Psoas muscle (tissue), 8 donors: ENCODE measurements around the gene C4BPA. TPM values are rescaled to one million over a fixed set of nuclear protein-coding genes. Genes with fewer than 3 reads are reported as not detected.

Experiments
- ATAC-seq, 4 donors: fragments of 200-7000 bp; cut with Tn5 transposase; one replicate each; pipeline ENCODE4 v1.9.1; 2020; ENCODE audit warnings: moderate library complexity in 3 of 4, mild to moderate bottlenecking in 2 of 4
- DNase-seq, 2 donors: peaks; one replicate each; pipeline ENCODE4 v3.0.0-alpha.2; 2020
- H3K27ac ChIP-seq: fragments of 200-600 bp; one replicate; pipeline ENCODE4 v1.8.0; 2022
- H3K27me3 ChIP-seq, 3 donors: fragments of 200-600 bp in 1 of 3; one replicate each; pipeline versions ENCODE4 v1.6.1 to v1.8.0; 2013 to 2022; ENCODE audit warnings: low read length in 2 of 3, mild to moderate bottlenecking in 2 of 3, moderate library complexity in 1 of 3; ENCODE audit not compliant: insufficient read depth in 3 of 3
- H3K36me3 ChIP-seq, 2 donors: fragments of 200-600 bp in 1 of 2; one replicate each; pipeline versions ENCODE4 v1.6.1 to v1.8.0; 2013 to 2022; ENCODE audit warnings: low read depth in 1 of 2, mild to moderate bottlenecking in 1 of 2, moderate library complexity in 1 of 2; ENCODE audit not compliant: insufficient read depth in 1 of 2
- H3K4me1 ChIP-seq: fragments of 200-600 bp; one replicate; pipeline ENCODE4 v1.8.0; 2022
- H3K4me3 ChIP-seq: fragments of 200-600 bp; one replicate; pipeline ENCODE4 v1.8.0; 2022; ENCODE audit warnings: mild to moderate bottlenecking
- H3K9me3 ChIP-seq: fragments of 200-600 bp; one replicate; pipeline ENCODE4 v1.8.0; 2022
- CTCF ChIP-seq: fragments of 200-600 bp; IDR thresholded peaks from one replicate; pipeline ENCODE4 v1.8.0; 2022; ENCODE audit warnings: antibody characterized with exemption
- WGBS, 3 donors: extraction: QIAGEN DNeasy Blood & Tissue Kit; methylation state at CpG; one replicate each; pipeline versions ENCODE4 v1.1.6 to v1.1.7; 2013; 5-methylcytosine and 5-hydroxymethylcytosine counted together
- intact Hi-C, 2 donors: fragments of 100-400 bp; cut with DNase I; formaldehyde crosslinking; loops; one replicate each; pipeline versions ENCODE4 v1.11.0 to v1.14.2; 2022
- long read RNA-seq, 2 donors: library from polyadenylated mRNA; unstranded; transcript quantifications; one replicate each; pipeline ENCODE4 v2.0.0, GENCODE V29; 2021
- polyA plus RNA-seq, 3 donors: library from polyadenylated mRNA; stranded (reverse); fragments of 200-250 nt; gene quantifications; one replicate each; pipeline ENCODE4 v1.2.3, GENCODE V29; 2013
- total RNA-seq, 4 donors: library from RNA; stranded (reverse); fragmentation: NEBNext Ultra II Directional in 2 of 4; extraction: Animal tissue kit (Norgen Biotek cat#: 25700) in 2 of 4; gene quantifications; one replicate each; pipeline versions ENCODE4 v1.2.1 to v1.2.4, GENCODE V29; 2021 to 2023
- donor health status: healthy with polysubstance abuse.
- donor health status: DM: no; HTN: no; CAD: no; lungs with moderate emphysema.
- donor health status: Bipolar disorder and iron deficiency.
- donor health status: healthy.
- donor health status: DM: yes; HTN: yes; CAD: no.
- donor health status: DM: no; HTN: no; CAD: no.
- donor health status: DM: no; HTN: no; CAD: no.
- donor health status: DM: yes; HTN: yes; CAD: no.

Gene C4BPA
- total RNA-seq = under 1 TPM in 1 of 4 donors, not detected in 3; 0.15 TPM
- not detected for polyA plus RNA-seq
- long read RNA-seq, donor 1 = 0 reads
- long read RNA-seq, donor 2 = 0 reads

DNA sequence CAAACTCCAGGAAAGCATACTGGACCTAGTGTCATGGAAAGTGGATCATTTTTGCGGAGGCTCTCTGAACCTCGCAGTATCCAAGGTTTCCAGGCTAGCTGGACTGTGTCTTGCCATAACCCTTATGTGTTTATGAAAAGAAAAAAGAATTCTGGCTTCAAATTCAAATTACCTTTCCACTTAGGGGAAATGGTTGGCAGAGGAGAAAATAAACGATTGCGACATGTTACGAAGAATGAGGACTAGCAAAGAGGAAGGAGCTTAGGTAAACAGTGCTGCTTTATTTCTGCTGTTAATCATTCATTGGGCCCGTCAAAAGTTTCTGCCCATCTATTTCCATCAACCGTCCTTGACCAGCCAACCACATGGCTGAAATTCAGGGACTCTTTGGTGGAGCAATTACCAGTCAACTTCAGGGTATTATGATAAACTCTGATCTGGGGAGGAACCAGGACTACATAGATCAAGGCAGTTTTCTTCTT, at the start of gene C4BPA:
Gene C4BPA (plus strand): TSS at position 342 of the 482 bp plus-strand sequence. CDS start 8,793 bp downstream, outside the sequence.
- intact Hi-C loops = no loop called here

GRCh38 chr1:207054491-207054890, 49.5 kb upstream of the C4BPA start:
- peak overlapping the region; percentile 94 for H3K4me3 ChIP-seq
- no peak for TF ChIP-seq CTCF
- WGBS, 3 donors = 37 to 54% (median 50%) methylated on average over 2 of the region's 2 CpGs
- H3K36me3 ChIP-seq = no peaks in the 10 kb centered on the region
- DNase-seq (no peak), ATAC-seq (no peak)
- H3K27me3 ChIP-seq = no peaks in the 10 kb centered on the region
- H3K9me3 ChIP-seq = no peaks in the 10 kb centered on the region
- peaks cover 17% of the 10 kb centered on the region for H3K4me1 ChIP-seq
- H3K27ac ChIP-seq = peak overlapping the region; percentile 84
- intact Hi-C loops = no loop called here

More for the DNA sequence above, at the start of gene C4BPA:
- no peaks in the 10 kb centered on the region for H3K9me3 ChIP-seq
- TF ChIP-seq CTCF = no peak
- WGBS, 3 donors = 85 to 88% (median 86%) methylated on average over 7 of the region's 7 CpGs
- ATAC-seq (no peak), DNase-seq (no peak)
- H3K27me3 ChIP-seq = peaks cover 0 to 9% (median 0%) of the 10 kb centered on the region in 3 donors
- no peaks in the 10 kb centered on the region for H3K36me3 ChIP-seq
- no peak within 1 kb of the TSS for H3K27ac ChIP-seq
- no peak within 1 kb of the TSS for H3K4me3 ChIP-seq
- no peaks in the 10 kb centered on the region for H3K4me1 ChIP-seq

- H3K4me3 ChIP-seq = peak overlapping the region; percentile 94
- peaks cover 0 to 5% of the 10 kb centered on the region in 2 donors for H3K36me3 ChIP-seq
- no peak for DNase-seq
- H3K27ac ChIP-seq = peak overlapping the region; percentile 84
- peaks cover 14% of the 10 kb centered on the region for H3K4me1 ChIP-seq
- TF ChIP-seq CTCF = no peak
- no peaks in the 10 kb centered on the region for H3K27me3 ChIP-seq
- ATAC-seq = peak; percentile 24 to 58 (median 34)
- 43 to 50% (median 47%) methylated on average over 3 of the region's 3 CpGs for WGBS, 3 donors
- intact Hi-C loops = no loop called here
- no peaks in the 10 kb centered on the region for H3K9me3 ChIP-seq
Measured at GRCh38 chr1:207055386-207056001, 48.5 kb upstream of the C4BPA start.

- peaks cover 9% of the 10 kb centered on the region for H3K4me1 ChIP-seq
- ATAC-seq (peak; percentile 36 to 51 (median 38)), DNase-seq (no peak)
- TF ChIP-seq CTCF = no peak
- H3K27ac ChIP-seq = peak overlapping the region; percentile 84
- H3K27me3 ChIP-seq = no peaks in the 10 kb centered on the region
- WGBS, 3 donors = 42 to 55% (median 51%) methylated on average over 6 of the region's 6 CpGs
- H3K9me3 ChIP-seq = no peaks in the 10 kb centered on the region
- H3K4me3 ChIP-seq = peak overlapping the region; percentile 28
- H3K36me3 ChIP-seq = peaks cover 0 to 13% of the 10 kb centered on the region in 2 donors
- intact Hi-C loops = no loop called here
Measured at GRCh38 chr1:207056673-207057072, 47.4 kb upstream of the C4BPA start.
